ENCODE measurements around the gene VAV2. TPM values are rescaled to one million over a fixed set of nuclear protein-coding genes. Genes with fewer than 3 reads are reported as not detected.

VAV2 gene
- total and polyA plus RNA-seq, 9 of the 15 experiments (the other 6 are each of a cell fraction or from before 2014, with no cell fraction given), result 0.01 to 2.7 (median 1.0) TPM; not detected in 1

DNA sequence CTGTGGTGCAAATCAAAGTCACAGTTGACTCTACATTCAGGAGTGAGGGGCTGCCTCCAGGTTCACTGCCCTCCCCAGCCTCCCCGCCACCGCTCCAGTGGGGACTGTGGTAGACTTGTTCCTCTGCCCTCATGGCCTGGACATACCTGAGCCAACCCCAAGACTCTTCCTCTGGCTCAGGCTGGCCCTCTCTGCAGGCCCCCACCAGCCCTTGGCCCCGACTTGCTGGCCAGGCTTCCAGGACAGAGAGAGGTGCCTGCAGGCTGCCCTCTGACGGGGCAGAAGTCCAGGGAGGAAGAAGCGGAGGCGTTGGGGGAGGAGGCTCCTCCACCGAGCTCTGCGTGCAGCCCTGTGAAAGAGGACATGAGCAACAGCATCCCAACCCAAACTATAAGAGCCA lies 251.2 kb downstream of the VAV2 start:
- no peak overlapping the region for H3K4me2 ChIP-seq (ENCODE audit: insufficient read depth, low read length)
- H3K9me3 ChIP-seq (replicated peaks; ENCODE audit: control insufficient read depth, insufficient read depth, low read depth, low read length), result no peaks in the 10 kb centered on the region
- H3K79me2 ChIP-seq (ENCODE audit: control insufficient read depth, insufficient read depth, low read length), result no peaks in the 10 kb centered on the region
- intact Hi-C loops (cut with micrococcal nuclease), result no loop called here
- ATAC-seq, result no peak
- peaks cover 0 to 15% of the 10 kb centered on the region in 2 experiments; a peak in 2 of 5 replicates for H3K4me1 ChIP-seq (replicated peaks in 1 of 2; ENCODE audit: control insufficient read depth in 2 of 2, insufficient read depth in 2 of 2, low read length in 2 of 2)
- no peak overlapping the region for H3K27ac ChIP-seq (ENCODE audit: extremely low read depth, low read depth, low read length)
- H2AFZ ChIP-seq (ENCODE audit: low read depth, low read length), result no peak overlapping the region
- in situ Hi-C loops (cut with MboI), result no loop called here
- no peak for FAIRE-seq
- no peaks in the 10 kb centered on the region for H3K36me3 ChIP-seq (ENCODE audit: control insufficient read depth, insufficient read depth, low read length)
- H4K20me1 ChIP-seq (replicated peaks; ENCODE audit: control insufficient read depth, insufficient read depth, low read length), result peaks cover 9% of the 10 kb centered on the region; the same call in 1 of the 2 replicates
- ChIA-PET POLR2A (no interaction called here), CTCF (ENCODE audit: low intra/inter-chr PET ratio) (no interaction called here)
- WGBS (ENCODE audit: insufficient coverage, low coverage, missing lambda C conversion rate), result 10% methylated on average over 4 of the region's 8 CpGs
- no peak overlapping the region for H3K4me3 ChIP-seq
- H3K9ac ChIP-seq (ENCODE audit: insufficient read depth in 1 of 2, low read depth in 2 of 2, low read length in 2 of 2), result no peak overlapping the region; a peak in 1 of 4 replicates
- no peak for DNase-seq (ENCODE audit: extremely low read depth in 1 of 4, low spot score in 3 of 4)
- no TSS peak for BruUV-seq (replicated peaks)
- no peaks in the 10 kb centered on the region for H3K9me1 ChIP-seq (ENCODE audit: control insufficient read depth, insufficient read depth, low read length)
- H3K27me3 ChIP-seq (ENCODE audit: control insufficient read depth in 2 of 2, insufficient read depth in 2 of 2, low read length in 2 of 2), result peaks cover 0 to 29% of the 10 kb centered on the region in 2 experiments; a peak in 2 of 5 replicates
- TF ChIP-seq FOXA1 (IDR thresholded peaks at IDR 0.05; ENCODE audit: borderline replicate concordance), result no peak
- TF ChIP-seq CREB1 (IDR thresholded peaks at IDR 0.05), result no peak
- TF ChIP-seq CREB1 (CRISPR knock-in tag; IDR thresholded peaks at IDR 0.05), result no peak
- TF ChIP-seq GATAD2A (IDR thresholded peaks at IDR 0.05), result no peak
- TF ChIP-seq ZNF121 (CRISPR knock-in tag; conservative IDR thresholded peaks at IDR 0.05), result no peak
- TF ChIP-seq OTX1 (CRISPR knock-in tag; IDR thresholded peaks at IDR 0.05), result no peak
- no peak for TF ChIP-seq ZNF165 (CRISPR knock-in tag; IDR thresholded peaks at IDR 0.05; ENCODE audit: borderline replicate concordance)
- TF ChIP-seq XRCC5 (IDR thresholded peaks at IDR 0.05; ENCODE audit: low read depth, low read length), result no peak
- TF ChIP-seq C11orf30 (IDR thresholded peaks at IDR 0.05; ENCODE audit: low read depth), result no peak
- TF ChIP-seq, protein P1, sequence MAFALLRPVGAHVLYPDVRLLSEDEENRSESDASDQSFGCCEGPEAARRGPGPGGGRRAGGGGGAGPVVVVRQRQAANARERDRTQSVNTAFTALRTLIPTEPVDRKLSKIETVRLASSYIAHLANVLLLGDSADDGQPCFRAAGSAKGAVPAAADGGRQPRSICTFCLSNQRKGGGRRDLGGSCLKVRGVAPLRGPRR (CRISPR knock-in tag; IDR thresholded peaks at IDR 0.05), result no peak
- TF ChIP-seq MTA1 (IDR thresholded peaks at IDR 0.05; ENCODE audit: borderline replicate concordance), result no peak
- TF ChIP-seq, protein P2, sequence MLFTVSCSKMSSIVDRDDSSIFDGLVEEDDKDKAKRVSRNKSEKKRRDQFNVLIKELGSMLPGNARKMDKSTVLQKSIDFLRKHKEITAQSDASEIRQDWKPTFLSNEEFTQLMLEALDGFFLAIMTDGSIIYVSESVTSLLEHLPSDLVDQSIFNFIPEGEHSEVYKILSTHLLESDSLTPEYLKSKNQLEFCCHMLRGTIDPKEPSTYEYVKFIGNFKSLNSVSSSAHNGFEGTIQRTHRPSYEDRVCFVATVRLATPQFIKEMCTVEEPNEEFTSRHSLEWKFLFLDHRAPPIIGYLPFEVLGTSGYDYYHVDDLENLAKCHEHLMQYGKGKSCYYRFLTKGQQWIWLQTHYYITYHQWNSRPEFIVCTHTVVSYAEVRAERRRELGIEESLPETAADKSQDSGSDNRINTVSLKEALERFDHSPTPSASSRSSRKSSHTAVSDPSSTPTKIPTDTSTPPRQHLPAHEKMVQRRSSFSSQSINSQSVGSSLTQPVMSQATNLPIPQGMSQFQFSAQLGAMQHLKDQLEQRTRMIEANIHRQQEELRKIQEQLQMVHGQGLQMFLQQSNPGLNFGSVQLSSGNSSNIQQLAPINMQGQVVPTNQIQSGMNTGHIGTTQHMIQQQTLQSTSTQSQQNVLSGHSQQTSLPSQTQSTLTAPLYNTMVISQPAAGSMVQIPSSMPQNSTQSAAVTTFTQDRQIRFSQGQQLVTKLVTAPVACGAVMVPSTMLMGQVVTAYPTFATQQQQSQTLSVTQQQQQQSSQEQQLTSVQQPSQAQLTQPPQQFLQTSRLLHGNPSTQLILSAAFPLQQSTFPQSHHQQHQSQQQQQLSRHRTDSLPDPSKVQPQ (CRISPR knock-in tag; IDR thresholded peaks at IDR 0.05; ENCODE audit: borderline replicate concordance), result no peak
- TF ChIP-seq ZNF436 (CRISPR knock-in tag; IDR thresholded peaks at IDR 0.05), result no peak

Measured in K562 (cell line).